Measurements from ENCODE around the gene ZNRF4. TPM values are rescaled to one million over a fixed set of nuclear protein-coding genes. Genes with fewer than 3 reads are reported as not detected.

ZNRF4 gene
- total RNA-seq, 4 donors from 2014 or later: not detected

DNA sequence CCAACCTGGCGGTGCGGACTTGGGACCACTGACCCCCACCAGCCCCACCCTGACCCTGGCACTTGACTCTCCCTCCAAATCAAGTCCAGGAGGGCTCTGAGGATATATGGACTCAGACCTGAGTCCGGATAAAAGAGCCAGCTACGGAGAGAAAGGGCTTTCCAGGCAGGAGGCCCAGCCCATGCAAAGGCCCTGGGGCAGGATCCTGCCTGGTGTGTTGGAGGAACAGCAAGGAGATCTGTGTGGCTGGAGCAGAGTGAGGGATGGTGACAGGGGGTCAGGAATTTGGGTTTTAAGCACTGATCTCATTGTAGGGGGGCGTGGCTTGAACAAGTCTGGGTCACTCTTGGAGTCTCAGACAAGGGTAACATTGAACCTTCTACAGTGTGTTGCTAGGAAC, 474 bp upstream of the ZNRF4 start:
- TF ChIP-seq, protein P1, sequence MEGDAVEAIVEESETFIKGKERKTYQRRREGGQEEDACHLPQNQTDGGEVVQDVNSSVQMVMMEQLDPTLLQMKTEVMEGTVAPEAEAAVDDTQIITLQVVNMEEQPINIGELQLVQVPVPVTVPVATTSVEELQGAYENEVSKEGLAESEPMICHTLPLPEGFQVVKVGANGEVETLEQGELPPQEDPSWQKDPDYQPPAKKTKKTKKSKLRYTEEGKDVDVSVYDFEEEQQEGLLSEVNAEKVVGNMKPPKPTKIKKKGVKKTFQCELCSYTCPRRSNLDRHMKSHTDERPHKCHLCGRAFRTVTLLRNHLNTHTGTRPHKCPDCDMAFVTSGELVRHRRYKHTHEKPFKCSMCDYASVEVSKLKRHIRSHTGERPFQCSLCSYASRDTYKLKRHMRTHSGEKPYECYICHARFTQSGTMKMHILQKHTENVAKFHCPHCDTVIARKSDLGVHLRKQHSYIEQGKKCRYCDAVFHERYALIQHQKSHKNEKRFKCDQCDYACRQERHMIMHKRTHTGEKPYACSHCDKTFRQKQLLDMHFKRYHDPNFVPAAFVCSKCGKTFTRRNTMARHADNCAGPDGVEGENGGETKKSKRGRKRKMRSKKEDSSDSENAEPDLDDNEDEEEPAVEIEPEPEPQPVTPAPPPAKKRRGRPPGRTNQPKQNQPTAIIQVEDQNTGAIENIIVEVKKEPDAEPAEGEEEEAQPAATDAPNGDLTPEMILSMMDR (IDR thresholded peaks at IDR 0.05): no peak
- TF ChIP-seq POLR2A (IDR thresholded peaks at IDR 0.05): no peak
- 78 to 82% methylated on average over 4 of the region's 5 CpGs for WGBS, 2 donors
- DNase-seq: no peak

DNA sequence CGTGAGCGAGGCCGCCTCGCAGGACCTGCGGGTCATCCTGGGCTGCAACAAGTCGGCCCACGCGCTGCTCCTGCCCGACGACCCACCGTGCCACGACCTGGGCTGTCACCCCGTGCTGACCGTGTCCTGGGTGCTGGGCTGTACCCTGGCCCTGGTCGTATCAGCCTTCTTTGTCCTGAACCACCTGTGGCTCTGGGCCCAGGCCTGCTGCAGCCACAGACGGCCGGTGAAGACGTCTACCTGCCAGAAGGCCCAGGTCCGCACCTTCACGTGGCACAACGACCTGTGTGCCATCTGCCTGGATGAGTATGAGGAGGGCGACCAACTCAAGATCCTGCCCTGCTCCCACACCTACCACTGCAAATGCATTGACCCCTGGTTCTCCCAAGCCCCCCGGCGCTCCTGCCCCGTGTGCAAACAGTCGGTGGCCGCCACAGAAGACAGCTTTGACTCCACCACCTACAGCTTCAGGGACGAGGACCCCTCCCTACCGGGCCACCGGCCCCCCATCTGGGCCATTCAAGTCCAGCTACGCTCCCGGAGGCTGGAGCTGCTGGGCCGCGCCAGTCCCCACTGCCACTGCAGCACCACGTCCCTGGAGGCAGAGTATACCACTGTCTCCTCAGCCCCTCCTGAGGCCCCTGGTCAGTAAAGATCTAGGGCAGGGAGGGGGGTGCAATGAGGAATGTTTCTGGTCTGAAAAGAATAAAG, 1.1 kb downstream of the ZNRF4 start:
- WGBS, 2 donors: 84% methylated on average over 13 to 19 of the region's 35 CpGs
- no peaks in the 10 kb centered on the region for H3K36me3 ChIP-seq
- H3K4me3 ChIP-seq: no peak overlapping the region
- H3K27me3 ChIP-seq: peaks cover 0 to 21% (median 0%) of the 10 kb centered on the region in 4 donors
- no peak overlapping the region for H3K27ac ChIP-seq
- no peak for DNase-seq
- no peak for TF ChIP-seq POLR2A (IDR thresholded peaks at IDR 0.05)
- TF ChIP-seq, protein P1 (IDR thresholded peaks at IDR 0.05): no peak
- no peaks in the 10 kb centered on the region for H3K4me1 ChIP-seq
- intact Hi-C loops (cut with DNase I): no loop called here
- peaks cover 0 to 6% (median 0%) of the 10 kb centered on the region in 3 donors for H3K9me3 ChIP-seq

More for the DNA sequence above, 474 bp upstream of the ZNRF4 start:
- H3K4me3 ChIP-seq: no peak overlapping the region
- peaks cover 0 to 6% (median 0%) of the 10 kb centered on the region in 3 donors for H3K9me3 ChIP-seq
- no peaks in the 10 kb centered on the region for H3K36me3 ChIP-seq
- intact Hi-C loops (cut with DNase I): no loop called here
- peaks cover 0 to 37% (median 0%) of the 10 kb centered on the region in 4 donors for H3K27me3 ChIP-seq
- H3K4me1 ChIP-seq: no peaks in the 10 kb centered on the region
- H3K27ac ChIP-seq: no peak overlapping the region

DNA sequence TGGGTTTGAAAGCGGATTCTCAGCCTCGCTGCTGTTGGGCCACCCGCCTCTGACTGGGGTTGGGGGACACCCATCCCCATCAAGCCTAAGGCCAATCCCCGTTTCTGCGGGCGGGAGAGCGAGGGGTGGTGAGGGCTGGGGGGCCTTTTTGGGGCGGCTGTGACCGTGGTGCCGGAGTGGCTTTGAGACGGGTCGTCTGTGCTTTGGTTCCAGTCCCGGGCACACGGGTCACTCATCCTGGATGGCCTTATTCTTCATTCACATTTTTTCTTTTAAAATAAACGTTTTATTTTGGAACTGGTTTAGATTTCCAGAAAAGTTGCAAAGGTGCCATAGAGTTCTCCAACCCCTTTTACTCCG, 1.6 kb downstream of the ZNRF4 start:
- Histone ChIP-seq H3K36me3 (no peaks in the 10 kb centered on the region), H3K9me3 (peaks cover 0 to 6% (median 0%) of the 10 kb centered on the region in 3 donors), H3K27me3 (peaks cover 0 to 16% (median 0%) of the 10 kb centered on the region in 4 donors), H3K4me3 (no peak overlapping the region), H3K27ac (no peak overlapping the region), H3K4me1 (no peaks in the 10 kb centered on the region)
- WGBS, 2 donors: 82 to 88% methylated on average over 11 to 12 of the region's 16 CpGs
- TF ChIP-seq POLR2A (IDR thresholded peaks at IDR 0.05): no peak
- TF ChIP-seq, protein P1 (IDR thresholded peaks at IDR 0.05): no peak
- intact Hi-C loops (cut with DNase I): no loop called here
- DNase-seq: no peak

DNA sequence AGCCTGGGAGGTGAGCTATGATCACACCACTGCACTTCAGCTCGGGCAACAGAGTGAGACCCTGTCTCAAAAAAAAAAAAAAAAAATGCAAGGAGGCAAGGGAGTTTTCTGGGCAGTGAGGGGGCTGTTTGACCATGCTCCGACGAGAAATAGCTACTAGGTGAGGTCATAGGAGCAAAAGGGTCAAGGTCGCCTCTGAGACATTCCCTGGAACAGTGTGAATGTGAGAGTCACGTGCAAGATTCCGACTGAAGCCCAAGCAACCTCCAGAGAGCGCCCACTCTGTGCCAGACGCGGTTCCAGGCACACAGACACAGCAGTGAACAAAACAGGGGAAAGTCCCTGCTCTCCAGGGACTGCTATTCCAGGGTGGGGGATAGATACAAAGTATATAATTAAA, 2.5 kb downstream of the ZNRF4 start:
- Histone ChIP-seq H3K4me3 (no peak overlapping the region), H3K36me3 (no peaks in the 10 kb centered on the region), H3K27ac (no peak overlapping the region), H3K4me1 (no peaks in the 10 kb centered on the region), H3K9me3 (peaks cover 0 to 6% (median 0%) of the 10 kb centered on the region in 3 donors), H3K27me3 (peaks cover 0 to 15% (median 0%) of the 10 kb centered on the region in 4 donors)
- intact Hi-C loops (cut with DNase I): no loop called here
- 68 to 74% methylated on average over 9 of the region's 9 CpGs for WGBS, 2 donors
- no peak for DNase-seq
- TF ChIP-seq POLR2A (IDR thresholded peaks at IDR 0.05): no peak
- TF ChIP-seq, protein P1 (IDR thresholded peaks at IDR 0.05): no peak

GRCh38 chr19:5458420-5458819, 3.2 kb downstream of the ZNRF4 start:
- WGBS, 2 donors: 66 to 71% methylated on average over 6 to 7 of the region's 7 CpGs
- intact Hi-C loops (cut with DNase I): no loop called here
- Histone ChIP-seq H3K4me3 (no peak overlapping the region), H3K9me3 (no peaks in the 10 kb centered on the region), H3K27me3 (peaks cover 0 to 10% (median 0%) of the 10 kb centered on the region in 4 donors), H3K27ac (no peak overlapping the region), H3K36me3 (no peaks in the 10 kb centered on the region), H3K4me1 (no peaks in the 10 kb centered on the region)
- TF ChIP-seq, protein P1 (IDR thresholded peaks at IDR 0.05): no peak
- TF ChIP-seq POLR2A (IDR thresholded peaks at IDR 0.05): no peak
- no peak for DNase-seq
